Measurements from ENCODE around the gene CCL13. TPM values are rescaled to one million over a fixed set of nuclear protein-coding genes. Genes with fewer than 3 reads are reported as not detected.

Gene CCL13
- total RNA-seq, 2 experiments from 2014 or later, result not detected

DNA sequence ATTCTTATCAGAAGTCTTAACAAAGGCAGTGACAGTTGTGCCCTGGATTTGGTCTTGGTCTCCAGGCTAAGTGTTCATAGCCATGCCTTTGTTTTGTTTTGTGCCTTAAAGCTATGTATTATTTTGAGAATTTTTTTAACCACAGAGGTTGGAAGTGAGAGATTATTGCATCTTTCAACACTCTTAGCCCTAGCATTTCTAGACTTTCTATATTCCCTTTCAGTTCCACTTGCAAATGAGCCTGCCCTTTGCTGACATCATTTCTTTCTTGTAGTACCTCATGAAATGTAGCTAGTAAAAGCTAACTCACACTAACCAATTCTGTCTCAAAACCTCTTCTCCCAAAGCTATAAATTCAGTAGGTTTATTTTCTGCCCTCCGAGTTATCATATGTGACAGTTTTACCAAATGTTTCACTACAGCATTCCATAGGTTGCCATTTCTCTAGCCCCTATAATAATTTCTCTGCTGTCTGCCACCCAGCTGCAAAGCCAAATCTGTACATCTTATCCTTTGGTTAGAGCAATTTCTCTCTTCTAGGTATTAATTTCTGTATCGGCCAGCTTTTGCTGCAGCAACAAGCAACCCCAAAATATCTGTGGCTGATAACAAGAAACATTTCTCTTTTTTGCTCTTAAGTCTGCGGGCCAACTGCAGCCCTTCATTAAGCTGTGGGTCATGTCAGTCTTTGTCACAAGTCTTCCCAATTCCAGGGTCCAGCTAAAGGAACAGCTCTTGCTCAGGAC, 21.0 kb downstream of the CCL13 start:
- Mint-ChIP-seq H3K4me3 (no peak overlapping the region), H3K27me3 (peaks cover 16% of the 10 kb centered on the region), H3K36me3 (ENCODE audit: low read depth) (no peaks in the 10 kb centered on the region), H3K27ac (no peak overlapping the region), H3K4me1 (peaks cover 48% of the 10 kb centered on the region), H3K9me3 (no peaks in the 10 kb centered on the region)
- no peak for DNase-seq
- POLR2A ChIA-PET, result interaction anchor here (0.9 kb wide), 1 partner anchor 9 kb away, joined by 4 read pairs; no protein-coding TSS in a partner anchor
- CTCF ChIA-PET, result interaction anchor here (0.5 to 4.6 kb wide), 5 partner anchors 12 to 1158 kb away, joined by 3 to 30 read pairs (median 3); partner anchors contain the start of gene CCL1

DNA sequence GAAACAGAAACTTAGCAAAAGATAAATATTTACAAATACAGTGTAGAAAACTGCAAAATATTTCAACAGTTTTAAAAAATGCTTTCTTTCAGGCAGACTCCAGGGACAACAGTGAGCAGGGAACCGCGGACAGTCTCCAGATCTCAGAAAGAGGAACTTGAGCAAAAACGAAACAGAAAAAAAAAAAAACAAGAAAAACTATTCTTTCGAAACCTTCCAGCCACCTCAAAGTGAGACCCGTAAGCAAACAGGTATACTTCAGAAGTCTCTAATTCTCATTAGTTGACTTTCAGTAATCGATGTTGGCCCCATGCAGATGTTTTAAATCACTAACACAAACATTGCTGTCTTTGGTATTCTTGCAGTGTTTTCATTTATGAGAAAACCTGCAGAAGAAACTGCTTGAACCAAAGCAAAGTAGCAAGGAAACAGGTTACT, 22.4 kb downstream of the CCL13 start:
- peak; percentile 50 for DNase-seq
- Mint-ChIP-seq H3K36me3 (ENCODE audit: low read depth) (no peaks in the 10 kb centered on the region), H3K27me3 (peaks cover 14% of the 10 kb centered on the region), H3K9me3 (no peaks in the 10 kb centered on the region), H3K4me1 (peaks cover 63% of the 10 kb centered on the region), H3K27ac (peak overlapping the region; percentile 68), H3K4me3 (peak overlapping the region; percentile 44)
- ChIA-PET CTCF (interaction anchor here (1.0 to 4.6 kb wide), 4 partner anchors 17 to 58 kb away, joined by 3 to 30 read pairs (median 9); partner anchors contain the start of gene CCL1), POLR2A (interaction anchor here (1.0 kb wide), 1 partner anchor 17 kb away, joined by 3 read pairs; no protein-coding TSS in a partner anchor)

DNA sequence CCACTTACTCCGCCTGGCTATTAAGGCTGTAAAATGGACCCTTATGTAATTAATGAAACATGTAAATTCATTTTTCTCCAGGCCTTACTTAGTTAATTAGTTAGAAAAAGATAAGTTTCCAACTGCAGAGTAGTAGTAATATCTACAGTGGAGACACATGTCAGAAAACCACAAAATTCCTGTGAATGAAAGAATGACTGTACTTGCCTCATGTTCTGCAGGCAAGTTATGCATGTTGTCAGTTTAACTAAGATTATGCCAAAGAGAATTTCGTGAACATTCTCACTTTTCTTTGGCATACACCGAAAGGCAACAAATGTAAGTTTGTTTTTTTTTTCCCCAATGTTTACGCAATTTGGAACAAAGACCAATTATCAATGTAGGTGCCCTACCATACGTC, 23.6 kb downstream of the CCL13 start:
- Mint-ChIP-seq H3K4me3 (no peak overlapping the region), H3K36me3 (ENCODE audit: low read depth) (no peaks in the 10 kb centered on the region), H3K4me1 (peaks cover 74% of the 10 kb centered on the region), H3K27me3 (peaks cover 9% of the 10 kb centered on the region), H3K27ac (peak overlapping the region; percentile 68), H3K9me3 (no peaks in the 10 kb centered on the region)
- CTCF ChIA-PET, result interaction anchor here (0.8 to 1.0 kb wide), 2 partner anchors 18 to 20 kb away, joined by 3 read pairs; no protein-coding TSS in a partner anchor
- DNase-seq, result no peak
- POLR2A ChIA-PET, result interaction anchor here (0.9 to 1.0 kb wide), 2 partner anchors 15 to 16 kb away, joined by 3 read pairs; no protein-coding TSS in a partner anchor

GRCh38 chr17:34382621-34383124, 26.4 kb downstream of the CCL13 start:
- Mint-ChIP-seq H3K4me3 (no peak overlapping the region), H3K27ac (peak overlapping the region; percentile 84), H3K27me3 (peaks cover 6% of the 10 kb centered on the region), H3K36me3 (ENCODE audit: low read depth) (no peaks in the 10 kb centered on the region), H3K9me3 (no peaks in the 10 kb centered on the region), H3K4me1 (peaks cover 89% of the 10 kb centered on the region)
- ChIA-PET CTCF (interaction anchor here (0.8 to 8.1 kb wide), 5 partner anchors 10 to 61 kb away, joined by 3 to 64 read pairs (median 3); partner anchors contain the start of gene CCL1), POLR2A (interaction anchor here (1.0 kb wide), 1 partner anchor 15 kb away, joined by 5 read pairs; no protein-coding TSS in a partner anchor)
- DNase-seq, result peak; percentile 58

- CTCF ChIA-PET, result interaction anchor here (0.8 to 8.1 kb wide), 4 partner anchors 14 to 62 kb away, joined by 3 to 64 read pairs (median 6); partner anchors contain the start of gene CCL1
- Mint-ChIP-seq H3K27ac (peak overlapping the region; percentile 84), H3K4me1 (peaks cover 92% of the 10 kb centered on the region), H3K4me3 (no peak overlapping the region), H3K9me3 (no peaks in the 10 kb centered on the region), H3K36me3 (ENCODE audit: low read depth) (no peaks in the 10 kb centered on the region), H3K27me3 (peaks cover 6% of the 10 kb centered on the region)
- DNase-seq, result no peak
- POLR2A ChIA-PET, result no interaction called here
These were observed 26.9 kb downstream of the CCL13 start for GRCh38 chr17:34383216-34383615.

- DNase-seq, result no peak
- Mint-ChIP-seq H3K4me3 (no peak overlapping the region), H3K27me3 (peaks cover 6% of the 10 kb centered on the region), H3K9me3 (no peaks in the 10 kb centered on the region), H3K4me1 (peaks cover 88% of the 10 kb centered on the region), H3K27ac (no peak overlapping the region), H3K36me3 (ENCODE audit: low read depth) (no peaks in the 10 kb centered on the region)
- POLR2A ChIA-PET, result interaction anchor here (1.1 kb wide), 1 partner anchor 15 kb away, joined by 3 read pairs; no protein-coding TSS in a partner anchor
- CTCF ChIA-PET, result interaction anchor here (0.8 to 8.1 kb wide), 6 partner anchors 8 to 736 kb away, joined by 3 to 64 read pairs (median 4); partner anchors contain the start of genes CCL1 and RAD51D
These were observed 28.0 kb downstream of the CCL13 start for GRCh38 chr17:34384271-34384670.

GRCh38 chr17:34384822-34385605, 28.7 kb downstream of the CCL13 start:
- no peaks in the 10 kb centered on the region for H3K9me3 Mint-ChIP-seq
- H3K4me3 Mint-ChIP-seq, result no peak overlapping the region
- DNase-seq, result no peak
- POLR2A ChIA-PET, result interaction anchor here (1.1 kb wide), 1 partner anchor 14 kb away, joined by 3 read pairs; no protein-coding TSS in a partner anchor
- peaks cover 88% of the 10 kb centered on the region for H3K4me1 Mint-ChIP-seq
- H3K36me3 Mint-ChIP-seq (ENCODE audit: low read depth), result no peaks in the 10 kb centered on the region
- CTCF ChIA-PET, result interaction anchor here (1.1 to 8.1 kb wide), 4 partner anchors 12 to 735 kb away, joined by 3 to 64 read pairs (median 6); partner anchors contain the start of genes CCL1 and RAD51D
- H3K27me3 Mint-ChIP-seq, result peaks cover 6% of the 10 kb centered on the region
- H3K27ac Mint-ChIP-seq, result peak overlapping the region; percentile 33

GRCh38 chr17:34386343-34386696, 30.0 kb downstream of the CCL13 start:
- H3K4me3 Mint-ChIP-seq, result no peak overlapping the region
- ChIA-PET CTCF (interaction anchor here (0.8 to 8.1 kb wide), 2 partner anchors 13 to 24 kb away, joined by 3 to 64 read pairs; partner anchors contain the start of gene CCL1), POLR2A (no interaction called here)
- H3K27me3 Mint-ChIP-seq, result peaks cover 6% of the 10 kb centered on the region
- DNase-seq, result no peak
- peaks cover 86% of the 10 kb centered on the region for H3K4me1 Mint-ChIP-seq
- H3K27ac Mint-ChIP-seq, result peak overlapping the region; percentile 69
- H3K36me3 Mint-ChIP-seq (ENCODE audit: low read depth), result no peaks in the 10 kb centered on the region
- H3K9me3 Mint-ChIP-seq, result no peaks in the 10 kb centered on the region

DNA sequence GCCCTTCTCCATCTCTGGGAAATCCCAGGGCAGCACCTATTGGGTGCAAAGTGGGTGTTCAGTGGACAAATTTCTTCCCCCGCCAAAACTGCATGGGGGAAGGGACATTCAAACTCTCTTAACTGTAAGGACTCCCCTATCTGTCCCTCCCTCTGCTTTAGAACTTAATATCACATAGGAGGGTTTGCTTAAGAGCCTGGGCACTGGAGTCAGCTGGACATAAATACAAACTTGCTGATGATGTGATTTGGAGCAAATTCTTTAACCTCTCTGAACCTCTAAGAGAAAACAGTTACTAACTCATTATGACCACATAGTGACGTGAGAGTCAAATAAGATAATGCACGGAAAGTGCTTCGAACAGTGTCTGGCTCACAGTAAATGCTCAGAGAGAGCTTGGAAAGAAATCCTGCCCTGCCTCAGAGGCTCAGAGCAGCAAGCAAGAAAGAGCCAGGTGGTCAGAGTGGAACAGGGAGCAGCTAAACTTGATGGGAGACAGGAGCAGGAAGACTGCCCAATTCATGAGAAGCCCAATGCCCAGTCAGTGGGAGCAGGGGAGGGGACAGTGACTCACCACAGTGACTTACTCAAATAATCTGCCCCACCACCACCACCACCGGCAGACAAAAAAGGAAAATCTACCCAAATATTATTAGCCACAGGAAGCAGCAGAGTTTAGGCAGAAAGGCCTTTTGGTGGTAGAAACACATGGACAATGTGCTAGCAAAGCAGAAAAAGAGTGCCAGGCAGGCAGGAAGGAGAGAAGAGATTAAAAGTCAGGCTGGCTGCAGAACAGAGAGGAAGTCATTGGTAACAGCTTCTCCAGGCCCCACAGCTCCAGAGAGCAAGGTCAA, 30.6 kb downstream of the CCL13 start:
- CTCF ChIA-PET, result interaction anchor here (2.1 to 8.1 kb wide), 2 partner anchors 11 to 24 kb away, joined by 8 to 64 read pairs; partner anchors contain the start of gene CCL1
- peak; percentile 32 for DNase-seq

GRCh38 chr17:34387566-34387965, 31.3 kb downstream of the CCL13 start:
- Mint-ChIP-seq H3K4me1 (peaks cover 78% of the 10 kb centered on the region), H3K27me3 (peaks cover 10% of the 10 kb centered on the region), H3K9me3 (no peaks in the 10 kb centered on the region), H3K4me3 (no peak overlapping the region), H3K27ac (peak overlapping the region; percentile 69), H3K36me3 (ENCODE audit: low read depth) (no peaks in the 10 kb centered on the region)
- no peak for DNase-seq
- ChIA-PET CTCF (interaction anchor here (2.1 to 8.1 kb wide), 2 partner anchors 10 to 25 kb away, joined by 8 to 64 read pairs; partner anchors contain the start of gene CCL1), POLR2A (no interaction called here)

More for the DNA sequence above, 30.6 kb downstream of the CCL13 start:
- H3K4me1 Mint-ChIP-seq, result peaks cover 83% of the 10 kb centered on the region
- H3K27me3 Mint-ChIP-seq, result peaks cover 10% of the 10 kb centered on the region
- H3K36me3 Mint-ChIP-seq (ENCODE audit: low read depth), result no peaks in the 10 kb centered on the region
- no peaks in the 10 kb centered on the region for H3K9me3 Mint-ChIP-seq
- no peak overlapping the region for H3K4me3 Mint-ChIP-seq
- POLR2A ChIA-PET, result no interaction called here
- peak overlapping the region; percentile 69 for H3K27ac Mint-ChIP-seq

- ChIA-PET POLR2A (interaction anchor here (1.2 kb wide), 1 partner anchor 20 kb away, joined by 3 read pairs; no protein-coding TSS in a partner anchor), CTCF (interaction anchor here (1.1 to 8.1 kb wide), 4 partner anchors 10 to 130 kb away, joined by 3 to 64 read pairs (median 4); partner anchors contain the start of gene CCL1)
- peak; percentile 51 for DNase-seq
- no peaks in the 10 kb centered on the region for H3K9me3 Mint-ChIP-seq
- H3K27me3 Mint-ChIP-seq, result peaks cover 11% of the 10 kb centered on the region
- H3K36me3 Mint-ChIP-seq (ENCODE audit: low read depth), result no peaks in the 10 kb centered on the region
- H3K4me1 Mint-ChIP-seq, result peaks cover 61% of the 10 kb centered on the region
- H3K4me3 Mint-ChIP-seq, result peak overlapping the region; percentile 25
- peak overlapping the region; percentile 40 for H3K27ac Mint-ChIP-seq
These were observed 33.0 kb downstream of the CCL13 start for GRCh38 chr17:34389126-34389750.
